Common myeloid progenitor, CD34-positive (primary cell): ENCODE data around the gene SURF1.

Source experiments
- CTCF ChIA-PET: fragments of 350-600 bp; sonication (Branson Sonifier 250); formaldehyde crosslinking; loops from one replicate; lab custom pipeline; 2021; ENCODE audit warnings: antibody characterized with exemption; lab: Charles Lee
- POLR2A ChIA-PET: fragments of 350-600 bp; sonication (Branson Sonifier 250); formaldehyde crosslinking; loops from one replicate; lab custom pipeline; 2021; ENCODE audit warnings: antibody characterized with exemption; lab: Charles Lee
- DNase-seq, 3 donors: peaks; one replicate each; pipeline versions ENCODE4 v3.0.0 to v3.0.0-alpha.2; 2013
- H3K27ac ChIP-seq, 2 experiments: 1 replicate in 1 of 2; 2 replicates in 1 of 2; pipeline ENCODE4 v1.7.0; 2013; ENCODE audit warnings: inconsistent platforms in 2 of 2, low read length in 2 of 2, mild to moderate bottlenecking in 2 of 2, low read depth in 1 of 2, moderate library complexity in 1 of 2; ENCODE audit not compliant: severe bottlenecking in 2 of 2, insufficient read depth in 1 of 2, poor library complexity in 1 of 2
- H3K27me3 ChIP-seq, 5 experiments: replicated peaks in 2 of 5; 1 replicate in 3 of 5; 2 replicates in 2 of 5; pipeline versions ENCODE4 v1.6.1 to v1.7.0; 2013; ENCODE audit warnings: low read length in 4 of 5, mild to moderate bottlenecking in 2 of 5, moderate library complexity in 2 of 5, inconsistent platforms in 1 of 5; ENCODE audit not compliant: insufficient read depth in 5 of 5, control insufficient read depth in 4 of 5
- H3K36me3 ChIP-seq, 4 experiments: 1 replicate in 2 of 4; 2 replicates in 2 of 4; pipeline versions ENCODE4 v1.6.1 to v1.7.0; 2013; ENCODE audit warnings: low read length in 3 of 4, control low read depth in 1 of 4, mild to moderate bottlenecking in 1 of 4; ENCODE audit not compliant: control insufficient read depth in 4 of 4, insufficient read depth in 4 of 4
- H3K4me1 ChIP-seq, 4 experiments: 1 replicate in 3 of 4; 2 replicates in 1 of 4; pipeline versions ENCODE4 v1.6.1 to v1.7.1; 2013; ENCODE audit warnings: low read length in 3 of 4, mild to moderate bottlenecking in 3 of 4, control low read depth in 1 of 4, inconsistent platforms in 1 of 4, moderate library complexity in 1 of 4; ENCODE audit not compliant: control insufficient read depth in 4 of 4, insufficient read depth in 4 of 4; ENCODE audit errors: control extremely low read depth in 1 of 4
- H3K4me3 ChIP-seq, 7 experiments: 1 replicate in 4 of 7; 2 replicates in 3 of 7; pipeline versions ENCODE4 v1.5.1 to v1.7.0; 2013; ENCODE audit warnings: mild to moderate bottlenecking in 7 of 7, low read length in 6 of 7, moderate library complexity in 6 of 7, inconsistent platforms in 2 of 7, low read depth in 2 of 7, control low read depth in 1 of 7; ENCODE audit not compliant: insufficient read depth in 4 of 7, control insufficient read depth in 1 of 7; ENCODE audit errors: extremely low read depth in 1 of 7
- H3K9me3 ChIP-seq, 5 experiments: 1 replicate in 4 of 5; 2 replicates in 1 of 5; pipeline versions ENCODE4 v1.6.1 to v1.7.1; 2013; ENCODE audit warnings: low read length in 4 of 5, mild to moderate bottlenecking in 2 of 5, inconsistent platforms in 1 of 5, low read depth in 1 of 5, moderate library complexity in 1 of 5; ENCODE audit not compliant: control insufficient read depth in 4 of 5, insufficient read depth in 2 of 5; ENCODE audit errors: control extremely low read depth in 1 of 5
- WGBS: methylation state at CpG from one replicate; pipeline ENCODE4 v1.1.5; 2013; ENCODE audit not compliant: insufficient coverage; 5-methylcytosine and 5-hydroxymethylcytosine counted together

Gene SURF1

GRCh38 chr9:133384736-133385321 lies 28.5 kb upstream of the SURF1 start:
- no peaks in the 10 kb centered on the region for H3K36me3 ChIP-seq
- ChIA-PET POLR2A (no interaction called here), CTCF (interaction anchor here (1.0 to 1.4 kb wide), 3 partner anchors 11 to 31 kb away, joined by 3 read pairs; no protein-coding TSS in a partner anchor)
- H3K9me3 ChIP-seq = no peaks in the 10 kb centered on the region
- H3K27ac ChIP-seq = no peak overlapping the region
- H3K4me1 ChIP-seq = no peaks in the 10 kb centered on the region
- H3K27me3 ChIP-seq = no peaks in the 10 kb centered on the region
- WGBS = 98% methylated on average over 9 of the region's 17 CpGs
- H3K4me3 ChIP-seq = no peak overlapping the region
- DNase-seq = no peak

- Histone ChIP-seq H3K4me1 (no peaks in the 10 kb centered on the region), H3K27ac (no peak overlapping the region), H3K4me3 (no peak overlapping the region), H3K27me3 (no peaks in the 10 kb centered on the region), H3K36me3 (no peaks in the 10 kb centered on the region), H3K9me3 (no peaks in the 10 kb centered on the region)
- DNase-seq = no peak
- CTCF ChIA-PET = interaction anchor here (1.0 kb wide), 1 partner anchor 33 kb away, joined by 3 read pairs; no protein-coding TSS in a partner anchor
- WGBS = 100% methylated on average over 2 of the region's 3 CpGs
- POLR2A ChIA-PET = no interaction called here
These were observed 27.2 kb upstream of the SURF1 start for GRCh38 chr9:133383438-133383837.

GRCh38 chr9:133382507-133383141 lies 26.3 kb upstream of the SURF1 start:
- POLR2A ChIA-PET = no interaction called here
- 94% methylated on average over 4 of the region's 4 CpGs for WGBS
- no peak overlapping the region for H3K4me3 ChIP-seq
- H3K36me3 ChIP-seq = no peaks in the 10 kb centered on the region
- H3K9me3 ChIP-seq = peaks cover 0 to 1% (median 0%) of the 10 kb centered on the region in 5 experiments
- CTCF ChIA-PET = no interaction called here
- H3K27me3 ChIP-seq = no peaks in the 10 kb centered on the region
- H3K27ac ChIP-seq = no peak overlapping the region
- DNase-seq = no peak
- no peaks in the 10 kb centered on the region for H3K4me1 ChIP-seq

- Histone ChIP-seq H3K36me3 (no peaks in the 10 kb centered on the region), H3K9me3 (peaks cover 0 to 1% (median 0%) of the 10 kb centered on the region in 5 experiments), H3K27ac (no peak overlapping the region), H3K27me3 (no peaks in the 10 kb centered on the region), H3K4me1 (peaks cover 0 to 9% (median 8%) of the 10 kb centered on the region in 4 experiments), H3K4me3 (no peak overlapping the region)
- DNase-seq = no peak
- ChIA-PET CTCF (interaction anchor here (1.2 kb wide), 1 partner anchor 50 kb away, joined by 3 read pairs; no protein-coding TSS in a partner anchor), POLR2A (interaction anchor here (0.6 kb wide), 1 partner anchor 62 kb away, joined by 3 read pairs; no protein-coding TSS in a partner anchor)
- 92% methylated on average over 2 of the region's 4 CpGs for WGBS
These were observed 24.4 kb upstream of the SURF1 start for GRCh38 chr9:133380734-133381133.

GRCh38 chr9:133379153-133380086 lies 23.1 kb upstream of the SURF1 start:
- DNase-seq = no peak
- H3K27ac ChIP-seq = no peak overlapping the region
- ChIA-PET POLR2A (no interaction called here), CTCF (interaction anchor here (0.8 to 1.4 kb wide), 5 partner anchors 11 to 49 kb away, joined by 3 to 4 read pairs (median 3); no protein-coding TSS in a partner anchor)
- H3K9me3 ChIP-seq = peaks cover 0 to 1% (median 0%) of the 10 kb centered on the region in 5 experiments
- H3K27me3 ChIP-seq = no peaks in the 10 kb centered on the region
- H3K4me1 ChIP-seq = peaks cover 6 to 18% (median 16%) of the 10 kb centered on the region in 4 experiments
- no peak overlapping the region for H3K4me3 ChIP-seq
- 93% methylated on average over 9 of the region's 14 CpGs for WGBS
- H3K36me3 ChIP-seq = no peaks in the 10 kb centered on the region

- Histone ChIP-seq H3K27me3 (no peaks in the 10 kb centered on the region), H3K27ac (no peak overlapping the region), H3K4me1 (peaks cover 6 to 25% (median 22%) of the 10 kb centered on the region in 4 experiments), H3K9me3 (peaks cover 0 to 1% (median 0%) of the 10 kb centered on the region in 5 experiments), H3K4me3 (no peak overlapping the region), H3K36me3 (no peaks in the 10 kb centered on the region)
- no peak for DNase-seq
- POLR2A ChIA-PET = no interaction called here
- CTCF ChIA-PET = interaction anchor here (0.8 to 1.4 kb wide), 4 partner anchors 12 to 21 kb away, joined by 3 to 4 read pairs (median 3); no protein-coding TSS in a partner anchor
- 60% methylated on average over 1 of the region's 1 CpG for WGBS
These were observed 22.2 kb upstream of the SURF1 start for GRCh38 chr9:133378408-133378962.
